IgD-negative memory B cell (primary cell): ENCODE data around the gene SAMD15. TPM values are rescaled to one million over a fixed set of nuclear protein-coding genes. Genes with fewer than 3 reads are reported as not detected.
"Not testable (repeated sequence)": the region's sequence is repeated elsewhere in the genome, so short reads cannot be mapped to it uniquely, and the experiment has no call there.

Experiments
- H3K27ac Mint-ChIP-seq, 3 donors: one replicate each; pipeline ENCODE4 v1.8.0; 2020 to 2022; ENCODE audit warnings: mild to moderate bottlenecking in 3 of 3, mixed read lengths in 3 of 3, moderate library complexity in 1 of 3
- H3K27me3 Mint-ChIP-seq: one replicate; pipeline ENCODE4 v1.8.0; 2021; ENCODE audit warnings: mixed read lengths
- H3K36me3 Mint-ChIP-seq: one replicate; pipeline ENCODE4 v1.8.0; 2020; ENCODE audit warnings: mild to moderate bottlenecking, mixed read lengths
- H3K4me1 Mint-ChIP-seq, 3 donors: one replicate each; pipeline ENCODE4 v1.8.0; 2020 to 2022; ENCODE audit warnings: mixed read lengths in 3 of 3, mild to moderate bottlenecking in 1 of 3
- H3K4me3 Mint-ChIP-seq, 4 donors: one replicate each; pipeline ENCODE4 v1.8.0; 2020 to 2022; ENCODE audit warnings: mild to moderate bottlenecking in 4 of 4, mixed read lengths in 4 of 4, moderate library complexity in 3 of 4
- H3K9me3 Mint-ChIP-seq, 3 donors: one replicate each; pipeline ENCODE4 v1.8.0; 2020 to 2021; ENCODE audit warnings: mixed read lengths in 3 of 3, mild to moderate bottlenecking in 1 of 3
- polyA plus RNA-seq: library from polyadenylated mRNA; unstranded; fragments of 300-500 nt; fragmentation: Illumina TruSeq; gene quantifications from one replicate; pipeline ENCODE4 v1.2.3, GENCODE V29; 2021

Gene SAMD15
- polyA plus RNA-seq, result 0.08 TPM

DNA sequence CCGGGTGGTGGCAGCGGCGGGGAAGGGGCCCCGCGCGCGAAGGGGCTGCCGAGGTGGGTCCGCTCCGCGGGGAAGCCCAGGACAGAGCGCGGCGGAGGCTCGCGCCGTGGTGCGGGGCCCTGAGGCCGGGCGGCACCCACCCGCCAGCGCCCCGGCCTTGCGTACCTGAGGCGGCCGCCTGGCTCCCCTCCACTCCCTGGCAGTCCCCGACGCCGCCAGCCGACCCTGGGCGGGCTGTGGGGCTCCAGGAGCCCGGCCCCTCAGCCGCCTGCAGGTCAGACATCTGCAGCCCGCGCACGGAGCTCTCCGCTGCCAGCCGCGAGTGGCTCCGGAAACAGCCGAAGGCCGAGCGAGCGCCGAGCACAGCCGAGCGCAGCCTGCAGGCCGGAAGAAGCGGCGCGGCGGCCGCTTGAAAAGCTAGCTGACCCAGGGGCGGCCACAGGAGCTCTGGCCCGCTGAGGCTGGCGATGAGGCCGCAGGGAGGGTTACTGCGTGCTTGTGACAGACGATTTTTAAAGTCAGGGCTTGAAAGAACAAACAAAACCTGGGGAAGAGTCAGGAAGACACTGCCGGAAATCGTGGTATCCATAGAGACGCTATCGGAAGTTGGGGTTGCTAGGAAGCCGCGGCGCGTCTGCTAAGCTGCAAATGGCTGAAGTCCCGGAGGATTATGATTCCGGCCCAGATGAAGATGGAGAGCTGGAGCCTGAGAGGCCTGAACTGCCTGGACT is at the start of gene SAMD15, which contains the start of gene TMED8:
SAMD15 (plus strand) TSS at position 609 of the 731 bp plus-strand sequence; CDS start at position 649, 40 bp downstream.
TMED8 (minus strand) TSS at position 324 of the 731 bp plus-strand sequence; CDS start at position 283, 41 bp downstream.
- Mint-ChIP-seq H3K27me3 (peaks cover 1% of the 10 kb centered on the region), H3K27ac (peak within 1 kb of the TSS; percentile 89 to 95 (median 94)), H3K4me1 (peaks cover 30 to 37% (median 36%) of the 10 kb centered on the region in 3 donors), H3K4me3 (peak within 1 kb of the TSS in 2 of 4 donors; percentile 91 to 99), H3K36me3 (peaks cover 3% of the 10 kb centered on the region), H3K9me3 (peaks cover 0 to 3% (median 0%) of the 10 kb centered on the region in 3 donors)

DNA sequence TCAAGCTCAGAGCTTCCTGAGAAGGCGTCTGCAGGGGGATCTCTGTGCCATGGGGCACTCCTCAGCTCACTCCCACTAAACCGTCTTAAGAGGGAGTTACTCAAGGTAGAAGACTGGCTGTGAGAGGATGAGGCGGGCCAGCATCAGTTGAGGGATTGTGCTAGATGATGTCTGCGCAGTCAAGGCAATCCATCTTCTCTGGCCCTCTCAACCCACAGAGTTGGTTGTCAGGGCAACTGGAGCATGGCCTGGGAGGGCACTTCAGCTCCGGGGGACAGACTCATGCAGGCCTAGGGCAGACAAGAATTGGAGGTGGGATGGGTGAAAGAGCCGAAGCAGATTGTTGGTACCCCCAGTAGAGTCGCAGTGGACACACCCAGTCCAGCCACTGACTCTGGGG is 47.3 kb upstream of the SAMD15 start:
- peaks cover 0 to 1% (median 0%) of the 10 kb centered on the region in 3 donors for H3K4me1 Mint-ChIP-seq
- no peaks in the 10 kb centered on the region for H3K36me3 Mint-ChIP-seq
- no peak overlapping the region for H3K4me3 Mint-ChIP-seq
- H3K27me3 Mint-ChIP-seq, result no peaks in the 10 kb centered on the region
- H3K9me3 Mint-ChIP-seq, result no peaks in the 10 kb centered on the region
- no peak overlapping the region for H3K27ac Mint-ChIP-seq

DNA sequence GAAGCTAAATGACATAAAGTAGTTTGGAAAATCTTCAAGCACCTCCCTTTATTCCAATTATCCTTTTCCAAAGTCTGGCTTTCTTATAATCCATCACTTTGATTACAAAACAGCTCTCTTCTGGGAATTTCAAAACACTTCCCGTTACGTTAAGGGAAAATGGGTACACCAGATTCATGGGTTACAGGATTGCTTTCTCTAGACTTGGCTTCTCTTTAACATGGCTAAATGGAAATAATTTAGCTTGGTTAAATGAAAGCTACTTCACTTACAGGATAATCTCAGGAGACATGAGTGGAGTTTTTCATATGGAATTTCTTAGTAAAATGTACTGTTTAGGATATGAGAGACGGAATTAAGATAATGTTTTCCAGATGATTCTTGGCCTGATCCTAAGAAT is 41.6 kb upstream of the SAMD15 start:
- Mint-ChIP-seq H3K4me1 (no peaks in the 10 kb centered on the region), H3K9me3 (no peaks in the 10 kb centered on the region), H3K36me3 (peaks cover 3% of the 10 kb centered on the region), H3K27me3 (no peaks in the 10 kb centered on the region), H3K4me3 (no peak overlapping the region), H3K27ac (no peak overlapping the region)

DNA sequence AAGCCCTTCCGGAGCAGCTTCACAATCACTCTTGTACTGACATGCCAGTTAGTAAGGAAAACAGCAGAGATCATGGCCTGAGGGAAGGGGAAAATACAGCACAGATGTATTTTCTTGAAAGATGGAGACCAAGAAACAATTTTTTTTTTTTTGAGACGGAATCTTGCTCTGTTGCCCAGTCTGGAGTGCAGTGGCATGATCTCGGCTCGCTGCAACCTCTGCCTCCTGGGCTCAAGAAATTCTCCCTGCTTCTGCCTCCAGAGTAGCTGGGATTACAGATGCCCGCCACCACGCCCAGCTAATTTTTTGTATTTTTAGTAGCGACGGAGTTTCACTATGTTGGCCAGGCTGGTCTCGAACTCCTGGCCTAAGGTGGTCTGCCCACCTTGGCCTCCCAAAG is 39.9 kb upstream of the SAMD15 start:
- H3K9me3 Mint-ChIP-seq, H3K4me3 Mint-ChIP-seq, H3K36me3 Mint-ChIP-seq: not testable (repeated sequence)

DNA sequence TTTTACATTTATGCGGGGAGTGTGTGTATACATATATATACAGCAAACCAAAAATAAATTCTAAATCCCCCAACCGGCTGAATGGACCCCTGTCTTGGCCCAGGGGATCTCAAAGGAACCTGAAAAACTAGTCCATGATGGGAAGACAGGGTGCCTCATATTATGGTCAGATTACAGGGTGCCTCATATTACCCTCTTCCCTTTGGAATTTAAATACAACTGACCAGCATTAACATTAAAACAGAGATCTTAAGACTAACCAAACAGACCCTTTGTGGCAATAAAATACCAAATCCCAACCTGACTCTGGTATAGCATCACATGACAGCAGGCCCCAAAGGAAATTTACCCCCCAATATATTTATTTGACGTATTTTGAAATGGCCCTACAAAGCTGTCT is 39.3 kb upstream of the SAMD15 start:
- Mint-ChIP-seq H3K4me1 (no peaks in the 10 kb centered on the region), H3K36me3 (peaks cover 6% of the 10 kb centered on the region), H3K4me3 (no peak overlapping the region), H3K9me3 (no peaks in the 10 kb centered on the region), H3K27ac (peak overlapping the region in 1 of 3 donors; percentile 59), H3K27me3 (no peaks in the 10 kb centered on the region)

More for the DNA sequence above, 39.9 kb upstream of the SAMD15 start:
- not testable (repeated sequence) for H3K27me3 Mint-ChIP-seq, H3K27ac Mint-ChIP-seq, H3K4me1 Mint-ChIP-seq

DNA sequence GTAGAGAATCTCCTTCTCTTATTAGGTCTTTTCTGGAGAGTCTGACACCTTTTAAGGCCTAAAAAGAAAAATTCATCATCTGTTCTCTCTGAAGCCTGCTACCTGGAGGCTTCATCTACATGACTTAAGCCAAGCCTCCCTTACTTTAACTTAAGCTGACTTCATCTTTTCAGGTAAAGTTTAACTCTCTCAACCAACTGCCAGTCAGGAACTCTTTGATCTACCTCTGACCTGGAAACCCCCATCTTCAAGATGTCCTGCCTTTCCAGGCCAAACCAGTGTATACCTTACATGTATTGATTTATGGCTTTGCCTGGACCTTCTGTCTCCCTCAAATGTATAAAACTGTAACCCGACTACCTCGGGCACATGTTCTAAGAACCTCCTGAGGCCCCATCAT is 38.9 kb upstream of the SAMD15 start:
- Mint-ChIP-seq H3K9me3 (no peaks in the 10 kb centered on the region), H3K36me3 (peaks cover 6% of the 10 kb centered on the region), H3K4me1 (no peaks in the 10 kb centered on the region), H3K27ac (peak overlapping the region in 1 of 3 donors; percentile 59), H3K4me3 (no peak overlapping the region), H3K27me3 (no peaks in the 10 kb centered on the region)

DNA sequence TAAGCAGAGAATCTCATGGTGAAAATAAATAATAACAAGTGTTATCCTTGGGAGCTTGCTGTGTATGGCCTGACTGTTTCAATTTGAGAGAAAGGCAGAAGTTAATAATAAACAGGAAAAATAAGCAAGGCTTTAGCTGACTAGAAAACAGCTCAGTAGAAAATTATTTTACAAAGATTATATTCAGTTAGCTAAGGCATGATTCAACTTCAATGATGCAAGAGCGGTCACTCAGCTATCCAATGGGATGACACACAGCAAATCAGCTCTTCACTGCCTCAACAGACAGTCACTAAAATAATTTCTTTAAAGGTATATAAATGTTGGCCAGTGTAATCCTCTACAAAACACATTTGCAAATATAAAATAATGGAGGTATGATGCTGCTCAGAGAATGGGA is 37.8 kb upstream of the SAMD15 start:
- no peak overlapping the region for H3K27ac Mint-ChIP-seq
- no peaks in the 10 kb centered on the region for H3K27me3 Mint-ChIP-seq
- peaks cover 0 to 4% (median 0%) of the 10 kb centered on the region in 3 donors for H3K4me1 Mint-ChIP-seq
- H3K36me3 Mint-ChIP-seq, result peaks cover 8% of the 10 kb centered on the region
- H3K4me3 Mint-ChIP-seq, result no peak overlapping the region
- H3K9me3 Mint-ChIP-seq, result no peaks in the 10 kb centered on the region

DNA sequence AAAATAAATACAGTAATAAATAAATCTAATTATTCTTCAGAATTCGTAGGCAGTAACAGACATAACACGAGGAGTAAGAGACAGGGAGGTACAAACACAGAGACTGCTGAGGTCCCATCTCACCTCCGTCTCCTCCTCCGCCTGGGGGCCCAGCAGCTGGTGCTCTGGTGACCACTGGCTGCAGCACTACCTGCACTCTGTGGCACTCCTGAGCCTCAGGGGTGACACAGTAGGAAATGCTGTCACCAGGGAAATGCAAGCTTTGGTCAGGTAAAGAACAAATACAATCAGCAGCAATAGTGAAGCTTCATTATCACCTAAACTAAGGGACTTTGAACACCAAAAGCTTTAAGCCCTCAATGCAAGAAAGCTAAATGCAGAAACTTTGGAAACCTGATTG is 36.8 kb upstream of the SAMD15 start:
- Mint-ChIP-seq H3K36me3 (peaks cover 8% of the 10 kb centered on the region), H3K27ac (no peak overlapping the region), H3K27me3 (no peaks in the 10 kb centered on the region), H3K4me3 (no peak overlapping the region), H3K9me3 (no peaks in the 10 kb centered on the region), H3K4me1 (peaks cover 0 to 4% (median 0%) of the 10 kb centered on the region in 3 donors)

DNA sequence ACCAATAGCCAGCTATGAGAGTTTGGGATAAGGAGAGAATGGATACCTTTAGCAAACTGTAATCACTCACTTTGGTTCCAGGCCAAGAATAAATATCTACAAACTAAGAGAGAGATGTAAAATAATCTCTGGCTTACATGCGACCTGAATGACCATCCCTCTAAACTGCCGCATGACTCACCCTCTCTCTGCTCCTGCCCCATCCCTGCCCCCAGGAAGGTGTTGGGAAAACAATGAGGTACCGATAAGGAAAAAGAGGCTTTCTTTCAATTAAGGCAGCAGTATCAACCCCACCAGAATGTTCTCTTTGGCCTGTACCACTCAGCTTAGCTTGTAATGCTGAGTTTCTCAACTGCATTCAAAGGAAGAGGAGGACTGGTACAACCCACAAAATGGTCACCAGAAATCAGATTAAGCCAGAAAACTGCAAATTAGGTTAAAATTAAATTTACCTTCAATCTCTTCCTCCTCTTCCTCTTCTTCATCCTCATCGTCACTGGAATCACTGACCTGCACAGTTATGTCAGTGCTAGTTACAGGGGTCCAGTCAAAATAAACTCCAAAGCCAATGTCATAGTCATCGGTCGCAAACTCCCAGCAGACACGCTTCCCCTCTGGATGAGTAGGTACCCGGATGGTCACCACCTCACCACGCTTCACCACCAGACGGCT is 34.3 kb upstream of the SAMD15 start:
- H3K27me3 Mint-ChIP-seq, result no peaks in the 10 kb centered on the region

DNA sequence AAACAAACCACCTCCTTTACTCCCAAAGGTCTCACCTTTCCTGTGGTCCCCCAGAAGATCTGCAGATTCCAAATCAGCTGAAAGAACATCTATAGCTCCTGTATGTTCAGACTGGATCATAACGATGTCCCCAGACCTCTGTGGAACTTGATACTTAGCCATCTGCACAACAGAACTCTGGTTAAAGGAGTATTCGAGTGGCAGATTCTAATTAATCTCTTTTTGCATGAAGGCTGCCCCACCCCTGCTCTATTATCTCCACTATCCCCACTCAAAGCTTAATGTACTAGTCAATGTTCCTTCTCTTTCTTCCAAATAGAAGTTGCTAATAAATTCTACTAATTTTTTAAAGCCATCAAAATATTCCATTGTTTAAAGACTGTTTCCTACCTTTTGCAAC is 33.5 kb upstream of the SAMD15 start:
- H3K4me3 Mint-ChIP-seq, result no peak overlapping the region
- H3K4me1 Mint-ChIP-seq, result peaks cover 4 to 10% (median 6%) of the 10 kb centered on the region in 3 donors
- no peaks in the 10 kb centered on the region for H3K9me3 Mint-ChIP-seq
- no peaks in the 10 kb centered on the region for H3K27me3 Mint-ChIP-seq
- peaks cover 11% of the 10 kb centered on the region for H3K36me3 Mint-ChIP-seq
- H3K27ac Mint-ChIP-seq, result no peak overlapping the region

More for the DNA sequence above, 34.3 kb upstream of the SAMD15 start:
- Mint-ChIP-seq H3K36me3 (peaks cover 11% of the 10 kb centered on the region), H3K27ac (peak overlapping the region in 1 of 3 donors; percentile 53), H3K9me3 (no peaks in the 10 kb centered on the region), H3K4me1 (peaks cover 3 to 9% (median 5%) of the 10 kb centered on the region in 3 donors), H3K4me3 (no peak overlapping the region)

DNA sequence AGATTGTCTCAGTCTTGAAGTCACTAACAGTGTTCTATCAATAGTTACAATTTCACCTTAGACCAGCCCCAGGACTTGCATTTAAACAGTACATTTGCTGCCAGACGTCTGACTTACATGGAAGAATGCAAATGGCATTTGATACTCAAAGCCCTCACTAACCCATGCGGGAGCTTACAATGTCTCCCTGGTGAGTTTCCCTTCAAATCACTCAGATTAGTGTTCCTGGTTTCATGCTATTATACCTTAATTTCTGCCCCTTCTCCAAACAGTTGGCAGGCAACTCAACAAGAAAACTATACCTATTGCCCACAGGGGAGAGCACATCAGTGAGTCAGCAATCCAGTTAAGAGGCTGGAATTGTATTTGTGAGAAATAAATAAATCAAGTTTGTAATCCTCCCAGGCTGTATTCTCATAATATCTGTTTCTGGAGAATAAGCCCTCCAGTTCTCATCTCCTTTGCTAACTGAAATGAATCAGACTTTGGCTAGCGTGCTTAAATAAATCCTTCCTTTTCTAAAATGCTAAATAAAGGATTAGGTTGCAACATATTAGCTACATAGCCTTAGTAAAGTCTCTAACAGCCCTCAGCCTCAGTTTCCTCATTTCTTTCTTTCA is 32.7 kb upstream of the SAMD15 start:
- no peaks in the 10 kb centered on the region for H3K27me3 Mint-ChIP-seq
- H3K36me3 Mint-ChIP-seq, result peaks cover 9% of the 10 kb centered on the region
- no peak overlapping the region for H3K4me3 Mint-ChIP-seq
- H3K27ac Mint-ChIP-seq, result no peak overlapping the region
- no peaks in the 10 kb centered on the region for H3K9me3 Mint-ChIP-seq
- peaks cover 7 to 13% (median 9%) of the 10 kb centered on the region in 3 donors for H3K4me1 Mint-ChIP-seq

DNA sequence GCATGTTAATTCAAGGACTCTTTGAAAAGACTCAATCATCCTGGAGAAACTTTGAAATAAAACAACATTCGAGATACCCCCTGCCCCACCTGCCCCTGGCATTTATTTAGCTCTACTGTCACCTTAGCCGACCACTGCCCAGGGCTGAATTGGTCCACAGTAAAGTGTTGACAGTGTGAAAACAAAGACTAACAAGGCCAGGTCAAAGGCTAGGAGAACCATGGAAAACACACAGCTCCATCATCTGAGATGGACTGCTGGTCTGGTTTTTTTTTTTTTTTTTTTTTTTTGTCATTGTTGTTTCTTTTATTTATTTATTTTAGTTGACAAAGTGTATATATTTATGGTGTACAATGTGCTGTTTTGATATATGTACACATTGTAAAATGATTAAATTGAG is 30.7 kb upstream of the SAMD15 start:
- no peaks in the 10 kb centered on the region for H3K9me3 Mint-ChIP-seq
- no peak overlapping the region for H3K27ac Mint-ChIP-seq
- H3K4me1 Mint-ChIP-seq, result peaks cover 7 to 21% (median 10%) of the 10 kb centered on the region in 3 donors
- H3K27me3 Mint-ChIP-seq, result no peaks in the 10 kb centered on the region
- peaks cover 8% of the 10 kb centered on the region for H3K36me3 Mint-ChIP-seq
- no peak overlapping the region for H3K4me3 Mint-ChIP-seq

DNA sequence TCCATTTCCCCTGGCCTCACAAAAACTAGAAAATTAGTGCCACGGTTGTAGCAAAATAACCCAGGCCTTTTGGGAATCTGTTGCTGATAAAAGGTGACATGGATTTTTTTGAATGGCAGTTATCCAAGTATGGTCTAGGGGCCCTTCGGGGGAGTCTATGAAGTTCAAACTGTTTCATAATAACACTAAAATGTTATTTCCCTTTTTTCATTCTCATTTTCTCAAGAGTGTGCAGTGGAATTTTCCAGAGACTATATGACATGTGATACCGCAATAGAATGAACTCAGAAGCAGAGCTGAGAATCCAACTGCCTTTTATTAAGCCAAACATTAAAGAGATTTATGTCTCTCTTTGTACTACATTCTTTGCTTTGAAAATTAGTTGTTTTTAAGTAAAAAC is 29.4 kb upstream of the SAMD15 start:
- Mint-ChIP-seq H3K27me3 (no peaks in the 10 kb centered on the region), H3K9me3 (no peaks in the 10 kb centered on the region), H3K4me3 (peak overlapping the region in 1 of 4 donors; percentile 51)

DNA sequence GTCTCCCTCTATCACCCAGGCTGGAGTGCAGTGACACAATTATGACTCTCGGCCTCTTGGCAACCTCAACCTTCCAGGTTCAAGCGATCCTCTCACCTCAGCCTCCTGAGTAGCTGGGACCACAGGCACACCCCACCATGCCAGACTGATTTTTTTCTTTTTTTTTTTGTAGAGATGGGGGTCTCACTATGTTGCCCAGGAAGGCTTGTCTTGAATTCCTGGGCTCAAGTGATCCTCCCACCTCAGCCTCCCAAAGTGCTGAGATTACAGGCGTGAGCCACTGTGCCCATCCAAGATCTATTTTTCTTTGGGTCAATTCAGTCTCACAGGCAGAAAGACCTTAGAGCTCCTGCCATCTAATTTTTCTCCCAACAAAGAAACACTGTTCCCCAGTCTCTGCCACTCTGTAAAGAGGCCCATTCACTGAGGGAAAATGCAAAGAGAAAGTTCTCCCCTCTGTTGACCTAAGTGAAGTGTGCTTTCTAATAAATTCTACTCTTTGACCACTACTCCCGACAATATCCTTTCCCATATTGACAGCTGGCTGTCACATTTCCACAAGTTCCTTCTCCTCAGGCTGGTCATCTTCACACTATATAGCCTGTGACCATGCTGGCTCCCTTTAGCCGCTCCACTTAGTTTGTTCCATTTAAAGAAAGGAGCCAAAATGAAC is 23.6 kb upstream of the SAMD15 start:
- Mint-ChIP-seq H3K9me3 (no peaks in the 10 kb centered on the region), H3K27me3 (no peaks in the 10 kb centered on the region), H3K4me1 (peaks cover 5 to 26% (median 17%) of the 10 kb centered on the region in 3 donors), H3K4me3 (no peak overlapping the region), H3K36me3 (peaks cover 3% of the 10 kb centered on the region), H3K27ac (no peak overlapping the region)

More for the DNA sequence above, 29.4 kb upstream of the SAMD15 start:
- Mint-ChIP-seq H3K36me3 (peaks cover 5% of the 10 kb centered on the region), H3K4me1 (peaks cover 7 to 21% (median 10%) of the 10 kb centered on the region in 3 donors), H3K27ac (peak overlapping the region; percentile 11 to 92 (median 91))

DNA sequence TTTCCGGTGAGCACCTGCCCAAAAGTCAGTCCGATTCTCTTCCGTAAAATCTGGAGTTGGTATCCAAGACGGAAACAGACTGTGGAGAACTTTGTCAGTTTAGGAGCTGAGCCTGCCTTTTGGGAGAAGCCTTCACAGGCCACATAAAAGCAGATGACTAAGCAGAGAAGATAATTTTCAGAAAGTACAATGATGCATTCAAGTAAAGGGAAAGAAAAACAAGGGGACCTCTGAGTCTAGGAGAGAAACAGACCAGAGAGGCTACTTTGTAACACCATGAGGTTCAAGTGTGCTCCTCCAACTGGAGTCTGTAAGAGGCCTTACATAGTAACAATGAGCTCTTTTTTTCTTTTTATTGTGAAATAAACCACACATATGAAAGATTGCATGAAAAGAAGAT is 21.4 kb upstream of the SAMD15 start:
- H3K9me3 Mint-ChIP-seq, result no peaks in the 10 kb centered on the region
- H3K27me3 Mint-ChIP-seq, result no peaks in the 10 kb centered on the region
- no peak overlapping the region for H3K4me3 Mint-ChIP-seq
- peaks cover 6% of the 10 kb centered on the region for H3K36me3 Mint-ChIP-seq
- H3K4me1 Mint-ChIP-seq, result peaks cover 11 to 23% (median 22%) of the 10 kb centered on the region in 3 donors
- H3K27ac Mint-ChIP-seq, result no peak overlapping the region
